GM20000 (cell line): Measurements from ENCODE around the gene ARL6IP6.

ENCODE experiments used
- DNase-seq: peaks from one replicate; pipeline ENCODE4 v3.0.0; 2012; ENCODE audit warnings: low spot score
- TF ChIP-seq, protein P1 (sequence below): IDR thresholded peaks from 2 replicates; pipeline ENCODE4 v1.5.1; 2012; ENCODE audit warnings: mild to moderate bottlenecking, control low read depth; ENCODE audit errors: extremely low read depth, missing control alignments

ARL6IP6 gene

DNA sequence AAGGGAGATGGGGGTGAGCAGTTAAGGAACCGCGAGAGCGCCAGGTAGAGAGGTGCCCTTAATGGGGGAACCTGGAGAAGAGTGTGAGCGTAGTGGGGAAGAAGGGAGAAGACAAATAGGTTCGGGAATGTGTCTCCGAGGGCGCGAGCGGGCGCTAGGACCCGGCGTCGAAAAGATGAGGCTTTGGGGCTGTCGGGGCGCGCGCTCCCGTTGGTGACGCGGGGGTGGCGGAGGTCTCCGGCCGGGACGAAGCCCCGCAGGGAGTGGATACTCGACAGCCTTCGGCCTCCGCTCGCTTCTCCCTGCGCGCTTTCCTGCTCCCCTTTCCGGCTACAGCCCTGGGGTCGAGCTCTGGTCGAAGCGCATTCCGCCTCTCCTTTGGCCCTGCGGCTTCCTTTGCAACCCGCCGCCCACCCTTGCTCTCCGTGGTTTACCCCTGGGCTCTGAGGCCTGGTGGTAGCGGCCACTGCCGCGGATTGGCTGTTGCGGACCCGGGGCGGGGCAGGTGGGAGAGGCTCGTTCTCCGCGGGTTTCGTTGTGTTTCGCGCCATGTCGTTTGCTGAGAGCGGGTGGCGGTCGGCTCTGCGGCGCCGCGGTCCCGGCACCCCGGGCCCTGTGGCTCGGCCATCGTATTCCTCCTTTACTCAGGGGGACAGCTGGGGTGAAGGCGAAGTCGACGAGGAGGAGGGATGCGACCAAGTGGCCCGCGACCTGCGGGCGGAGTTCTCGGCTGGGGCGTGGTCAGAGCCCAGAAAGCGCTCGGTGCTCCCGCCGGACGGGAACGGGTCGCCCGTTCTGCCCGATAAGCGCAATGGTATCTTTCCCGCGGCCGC lies at the start of gene ARL6IP6:
Gene ARL6IP6, plus strand, starts transcription at position 545 of the 833 bp plus-strand sequence. Its CDS starts 5 bp downstream, at position 550.
- TF ChIP-seq, protein P1, sequence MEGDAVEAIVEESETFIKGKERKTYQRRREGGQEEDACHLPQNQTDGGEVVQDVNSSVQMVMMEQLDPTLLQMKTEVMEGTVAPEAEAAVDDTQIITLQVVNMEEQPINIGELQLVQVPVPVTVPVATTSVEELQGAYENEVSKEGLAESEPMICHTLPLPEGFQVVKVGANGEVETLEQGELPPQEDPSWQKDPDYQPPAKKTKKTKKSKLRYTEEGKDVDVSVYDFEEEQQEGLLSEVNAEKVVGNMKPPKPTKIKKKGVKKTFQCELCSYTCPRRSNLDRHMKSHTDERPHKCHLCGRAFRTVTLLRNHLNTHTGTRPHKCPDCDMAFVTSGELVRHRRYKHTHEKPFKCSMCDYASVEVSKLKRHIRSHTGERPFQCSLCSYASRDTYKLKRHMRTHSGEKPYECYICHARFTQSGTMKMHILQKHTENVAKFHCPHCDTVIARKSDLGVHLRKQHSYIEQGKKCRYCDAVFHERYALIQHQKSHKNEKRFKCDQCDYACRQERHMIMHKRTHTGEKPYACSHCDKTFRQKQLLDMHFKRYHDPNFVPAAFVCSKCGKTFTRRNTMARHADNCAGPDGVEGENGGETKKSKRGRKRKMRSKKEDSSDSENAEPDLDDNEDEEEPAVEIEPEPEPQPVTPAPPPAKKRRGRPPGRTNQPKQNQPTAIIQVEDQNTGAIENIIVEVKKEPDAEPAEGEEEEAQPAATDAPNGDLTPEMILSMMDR = no peak
- DNase-seq = peak; percentile 85

- TF ChIP-seq, protein P1 = no peak
- DNase-seq = no peak
Measured at GRCh38 chr2:152674334-152674733, 44.1 kb upstream of the ARL6IP6 start.

GRCh38 chr2:152676461-152676860 lies 42.0 kb upstream of the ARL6IP6 start:
- TF ChIP-seq, protein P1 = no peak

DNA sequence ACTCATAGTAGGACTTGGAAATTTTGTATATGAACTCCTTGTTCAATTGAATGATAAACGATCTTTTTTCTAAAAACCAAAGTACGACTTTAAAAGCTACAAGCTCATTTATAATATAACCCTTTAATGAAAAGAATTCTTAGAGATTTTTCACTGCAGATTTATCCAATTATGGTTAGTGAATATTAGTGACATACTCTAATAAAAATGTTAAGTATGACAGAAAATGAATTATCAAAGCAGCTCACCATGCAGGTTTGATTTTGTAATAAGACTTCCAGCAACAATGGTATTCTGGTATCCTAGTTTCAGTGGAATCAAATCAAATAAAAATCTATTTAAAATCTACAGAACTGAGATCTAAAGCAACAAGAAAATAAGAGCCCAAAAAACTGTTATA lies 39.6 kb upstream of the ARL6IP6 start:
- no peak for DNase-seq
- TF ChIP-seq, protein P1 = no peak

More at GRCh38 chr2:152676461-152676860, 42.0 kb upstream of the ARL6IP6 start:
- DNase-seq = no peak

DNA sequence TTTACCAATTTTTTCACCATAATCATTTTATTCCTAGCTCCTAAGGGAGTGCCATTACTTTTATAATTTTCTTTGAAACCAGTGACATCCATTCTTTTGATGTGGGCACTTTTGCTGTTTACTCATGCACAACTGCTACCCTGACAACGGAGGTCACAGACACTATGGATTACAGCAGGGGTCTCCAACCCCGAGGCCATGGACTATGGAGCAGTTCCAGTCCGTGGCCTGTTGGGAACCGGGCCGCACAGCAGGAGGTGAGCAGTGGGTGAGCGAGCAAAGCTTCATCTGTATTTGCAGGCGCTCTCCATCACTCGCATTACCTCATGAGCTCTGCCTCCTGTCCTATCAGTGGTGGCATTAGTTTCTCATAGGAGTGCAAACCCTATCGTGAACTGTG lies 35.8 kb upstream of the ARL6IP6 start:
- no peak for DNase-seq
- TF ChIP-seq, protein P1 = no peak

DNA sequence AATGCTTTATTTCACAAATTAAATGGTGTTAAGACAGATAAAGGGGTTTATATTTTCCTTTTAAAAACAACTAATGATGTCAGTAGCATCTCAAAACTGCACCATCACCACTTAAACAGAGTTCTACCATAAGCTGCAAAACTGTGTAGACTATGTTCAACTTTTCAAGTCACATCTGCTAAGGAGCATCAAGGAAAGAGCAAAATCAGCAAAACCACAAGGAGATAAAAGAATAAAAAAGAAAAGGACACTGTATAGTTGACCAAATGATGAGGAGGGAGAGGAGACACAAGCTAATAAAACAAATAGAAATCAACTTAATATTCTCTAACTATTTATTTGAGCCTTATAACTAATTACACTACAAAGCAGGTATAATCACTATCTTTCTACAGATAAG lies 35.0 kb upstream of the ARL6IP6 start:
- TF ChIP-seq, protein P1 = no peak

DNA sequence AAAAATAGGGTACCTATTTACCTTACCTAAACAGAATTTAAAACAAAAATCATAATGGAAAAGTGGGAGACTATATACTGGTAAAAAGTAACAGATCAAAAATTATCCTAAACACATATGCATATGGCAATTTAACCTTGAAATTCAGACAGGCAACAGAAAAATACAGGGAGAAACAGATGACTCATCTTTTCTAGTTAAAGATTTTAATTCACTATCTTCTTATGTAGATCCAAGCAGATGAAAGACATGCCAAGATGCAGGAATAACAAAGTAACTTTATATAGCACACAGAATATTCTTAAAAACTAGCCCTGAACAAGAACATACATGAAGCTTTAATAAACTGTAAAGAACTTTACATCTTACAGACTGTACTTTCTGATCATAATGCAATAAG lies 32.1 kb upstream of the ARL6IP6 start:
- no peak for DNase-seq
- TF ChIP-seq, protein P1 = no peak

More for the DNA sequence above, 35.0 kb upstream of the ARL6IP6 start:
- DNase-seq = no peak
